Breast epithelium (tissue), 3 donors: Measurements from ENCODE around the gene BPIFA3.

ENCODE experiments used
- POLR2A ChIP-seq: fragments of 450-650 bp; IDR thresholded peaks from one replicate; pipeline ENCODE4 v1.6.1; 2016; ENCODE audit warnings: antibody characterized with exemption, mild to moderate bottlenecking, moderate library complexity
- TF ChIP-seq, protein P1 (sequence below), 3 donors: fragments of 450-650 bp; IDR thresholded peaks; one replicate each; pipeline ENCODE4 v1.5.1; 2016 to 2017; ENCODE audit warnings: antibody characterized with exemption in 3 of 3, mild to moderate bottlenecking in 3 of 3, moderate library complexity in 3 of 3

DNA sequence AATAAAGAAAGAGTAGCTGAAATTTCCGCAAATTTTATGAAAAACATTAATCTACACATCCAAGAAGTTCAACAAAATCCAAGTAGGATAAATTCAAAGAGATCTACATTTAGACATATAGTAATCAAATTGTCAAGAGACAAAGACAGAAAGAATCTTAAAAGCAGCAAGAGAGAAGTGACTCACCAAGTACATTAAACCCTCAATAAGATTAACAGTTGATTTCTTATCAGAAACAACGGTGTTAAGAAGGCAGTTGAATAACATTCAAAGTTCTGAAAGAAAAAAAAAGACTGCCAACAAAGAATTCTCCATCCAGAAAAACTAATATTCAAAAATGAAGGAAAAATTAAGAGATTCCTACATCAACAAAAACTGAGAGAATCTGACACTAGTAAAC lies 37.9 kb downstream of the BPIFA3 start:
- TF ChIP-seq, protein P1, sequence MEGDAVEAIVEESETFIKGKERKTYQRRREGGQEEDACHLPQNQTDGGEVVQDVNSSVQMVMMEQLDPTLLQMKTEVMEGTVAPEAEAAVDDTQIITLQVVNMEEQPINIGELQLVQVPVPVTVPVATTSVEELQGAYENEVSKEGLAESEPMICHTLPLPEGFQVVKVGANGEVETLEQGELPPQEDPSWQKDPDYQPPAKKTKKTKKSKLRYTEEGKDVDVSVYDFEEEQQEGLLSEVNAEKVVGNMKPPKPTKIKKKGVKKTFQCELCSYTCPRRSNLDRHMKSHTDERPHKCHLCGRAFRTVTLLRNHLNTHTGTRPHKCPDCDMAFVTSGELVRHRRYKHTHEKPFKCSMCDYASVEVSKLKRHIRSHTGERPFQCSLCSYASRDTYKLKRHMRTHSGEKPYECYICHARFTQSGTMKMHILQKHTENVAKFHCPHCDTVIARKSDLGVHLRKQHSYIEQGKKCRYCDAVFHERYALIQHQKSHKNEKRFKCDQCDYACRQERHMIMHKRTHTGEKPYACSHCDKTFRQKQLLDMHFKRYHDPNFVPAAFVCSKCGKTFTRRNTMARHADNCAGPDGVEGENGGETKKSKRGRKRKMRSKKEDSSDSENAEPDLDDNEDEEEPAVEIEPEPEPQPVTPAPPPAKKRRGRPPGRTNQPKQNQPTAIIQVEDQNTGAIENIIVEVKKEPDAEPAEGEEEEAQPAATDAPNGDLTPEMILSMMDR (IDR thresholded peaks at IDR 0.05), result no peak
- TF ChIP-seq POLR2A, result no peak
